GM18907 (cell line): ENCODE results near the gene BCL2L15.
A peak's percentile ranks its signal among the peaks of the same experiment; 100 is the strongest.
"Not testable (repeated sequence)": the region's sequence is repeated elsewhere in the genome, so short reads cannot be mapped to it uniquely, and the experiment has no call there.

Source experiments
- ATAC-seq: cut with Tn5 transposase; IDR thresholded peaks from one replicate; pipeline ENCODE4 v1.9.1; 2021; ENCODE audit warnings: mild to moderate bottlenecking, moderate library complexity; ENCODE audit not compliant: unreplicated experiment

BCL2L15 gene

GRCh38 chr1:113872219-113872935, 15.0 kb downstream of the BCL2L15 start:
- ATAC-seq: no peak

GRCh38 chr1:113871597-113872113, 15.7 kb downstream of the BCL2L15 start, which contains the start of gene PTPN22:
Gene PTPN22 (minus strand): TSS chr1:113871712.
- peak; percentile 91 for ATAC-seq

GRCh38 chr1:113870778-113871177, 16.6 kb downstream of the BCL2L15 start:
- no peak for ATAC-seq

- ATAC-seq: no peak
Measured at GRCh38 chr1:113868387-113869083, 18.8 kb downstream of the BCL2L15 start.

GRCh38 chr1:113861641-113862040, 25.7 kb downstream of the BCL2L15 start:
- no peak for ATAC-seq

- no peak for ATAC-seq
Measured at GRCh38 chr1:113860891-113861290, 26.5 kb downstream of the BCL2L15 start.

GRCh38 chr1:113859478-113860175, 27.8 kb downstream of the BCL2L15 start:
- peak; percentile 86 for ATAC-seq

GRCh38 chr1:113858982-113859381, 28.4 kb downstream of the BCL2L15 start:
- no peak for ATAC-seq

GRCh38 chr1:113858418-113858817, 29.0 kb downstream of the BCL2L15 start:
- ATAC-seq: peak; percentile 43

GRCh38 chr1:113857776-113858175, 29.6 kb downstream of the BCL2L15 start:
- no peak for ATAC-seq

GRCh38 chr1:113856401-113856790, 31.0 kb downstream of the BCL2L15 start:
- no peak for ATAC-seq

- ATAC-seq: no peak
Measured at GRCh38 chr1:113855630-113856400, 31.6 kb downstream of the BCL2L15 start.

GRCh38 chr1:113854234-113854633, 33.1 kb downstream of the BCL2L15 start:
- ATAC-seq: no peak

- ATAC-seq: not testable (repeated sequence)
Measured at GRCh38 chr1:113852694-113853093, 34.7 kb downstream of the BCL2L15 start.

- no peak for ATAC-seq
Measured at GRCh38 chr1:113850127-113850796, 37.1 kb downstream of the BCL2L15 start.

GRCh38 chr1:113849072-113849471, 38.3 kb downstream of the BCL2L15 start:
- ATAC-seq: no peak

GRCh38 chr1:113846391-113847035, 40.9 kb downstream of the BCL2L15 start:
- ATAC-seq: no peak

GRCh38 chr1:113836534-113836933, 50.8 kb downstream of the BCL2L15 start:
- ATAC-seq: no peak

- no peak for ATAC-seq
Measured at GRCh38 chr1:113835686-113836290, 51.6 kb downstream of the BCL2L15 start.
